Lung (tissue), 12 donors: ENCODE data around the gene CES3. TPM values are rescaled to one million over a fixed set of nuclear protein-coding genes. Genes with fewer than 3 reads are reported as not detected.

Experiments used
- ATAC-seq: fragments of 200-7000 bp; cut with Tn5 transposase; one replicate; pipeline ENCODE4 v1.9.1; 2020; ENCODE audit warnings: moderate number of reproducible peaks; ENCODE audit not compliant: insufficient read depth, low FRiP score
- DNase-seq, 3 donors: peaks; one replicate each; pipeline ENCODE4 v3.0.0-alpha.2; 2013 to 2017
- H3K27ac ChIP-seq, 2 donors: one replicate each; pipeline ENCODE4 v1.5.1; 2013; ENCODE audit warnings: mild to moderate bottlenecking in 2 of 2, moderate library complexity in 2 of 2, control low read depth in 1 of 2, inconsistent platforms in 1 of 2, low read depth in 1 of 2, low read length in 1 of 2
- H3K27me3 ChIP-seq, 3 donors: one replicate each; pipeline ENCODE4 v1.5.1; 2013; ENCODE audit warnings: low read length in 2 of 3; ENCODE audit not compliant: control insufficient read depth in 3 of 3, insufficient read depth in 3 of 3
- H3K36me3 ChIP-seq, 4 donors: one replicate each; pipeline ENCODE4 v1.5.1; 2013; ENCODE audit warnings: low read length in 4 of 4, mild to moderate bottlenecking in 1 of 4, moderate library complexity in 1 of 4; ENCODE audit not compliant: control insufficient read depth in 4 of 4, insufficient read depth in 4 of 4
- H3K4me1 ChIP-seq, 5 donors: one replicate each; pipeline ENCODE4 v1.5.1; 2013; ENCODE audit warnings: low read length in 5 of 5, mild to moderate bottlenecking in 2 of 5, moderate library complexity in 1 of 5; ENCODE audit not compliant: control insufficient read depth in 5 of 5, insufficient read depth in 5 of 5
- H3K4me3 ChIP-seq: one replicate; pipeline ENCODE4 v1.5.1; 2013; ENCODE audit warnings: mild to moderate bottlenecking, control low read depth, moderate library complexity
- H3K9ac ChIP-seq, 2 donors: one replicate each; pipeline ENCODE4 v1.5.1; 2013; ENCODE audit warnings: low read length in 2 of 2, control low read depth in 1 of 2; ENCODE audit not compliant: insufficient read depth in 1 of 2
- H3K9me3 ChIP-seq, 4 donors: one replicate each; pipeline ENCODE4 v1.5.1; 2013; ENCODE audit warnings: low read length in 3 of 4, mild to moderate bottlenecking in 1 of 4, moderate library complexity in 1 of 4; ENCODE audit not compliant: control insufficient read depth in 4 of 4, insufficient read depth in 3 of 4
- WGBS, 2 donors: extraction: QIAGEN DNeasy Blood & Tissue Kit; methylation state at CpG; one replicate each; pipeline ENCODE4 v1.1.7; 2013; 5-methylcytosine and 5-hydroxymethylcytosine counted together
- polyA plus RNA-seq, 2 donors: library from polyadenylated mRNA; stranded (reverse); fragments of 200-250 nt; gene quantifications; one replicate each; pipeline ENCODE4 v1.2.1, GENCODE V29; 2013
- total RNA-seq, 2 donors: library from RNA; depleted of rRNA in 1 of 2; stranded (reverse); fragments of >200 nt in 1 of 2; gene quantifications; one replicate each; pipeline ENCODE4 v1.2.1, GENCODE V29; 2014 to 2021
- TF ChIP-seq, protein P1 (sequence below): IDR thresholded peaks from 2 replicates; pipeline ENCODE4 v1.5.1; 2012; ENCODE audit warnings: mild to moderate bottlenecking; ENCODE audit errors: control extremely low read depth, extremely low read depth
- donor health status: control.
- donor health status: control.
- donor health status: Bipolar disorder and iron deficiency.
- donor health status: healthy.
- donor health status: DM: yes; HTN: yes; CAD: no.

CES3 gene
- total and polyA plus RNA-seq, 4 donors = 0.57 to 2.6 (median 0.91) TPM

DNA sequence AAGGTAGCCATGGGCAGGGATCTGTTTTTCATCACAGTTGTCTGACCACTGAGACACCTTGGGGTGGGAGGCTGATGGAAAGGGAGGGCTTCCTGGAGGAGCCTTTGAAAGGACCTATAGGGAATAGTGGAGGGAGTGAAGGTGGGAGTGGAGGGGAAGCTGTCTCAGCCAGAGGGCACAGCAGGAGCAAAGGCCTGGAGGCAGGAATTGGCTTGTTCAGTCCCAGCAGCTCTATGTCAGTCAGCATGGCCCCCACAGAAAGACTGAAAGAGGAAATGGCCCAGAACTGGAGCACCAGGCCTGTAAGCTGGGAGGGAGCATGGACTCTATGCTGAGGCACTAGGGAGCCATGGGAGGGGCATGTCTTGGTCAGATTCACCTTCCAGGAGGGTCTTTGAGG is 55.1 kb downstream of the CES3 start:
- TF ChIP-seq, protein P1, sequence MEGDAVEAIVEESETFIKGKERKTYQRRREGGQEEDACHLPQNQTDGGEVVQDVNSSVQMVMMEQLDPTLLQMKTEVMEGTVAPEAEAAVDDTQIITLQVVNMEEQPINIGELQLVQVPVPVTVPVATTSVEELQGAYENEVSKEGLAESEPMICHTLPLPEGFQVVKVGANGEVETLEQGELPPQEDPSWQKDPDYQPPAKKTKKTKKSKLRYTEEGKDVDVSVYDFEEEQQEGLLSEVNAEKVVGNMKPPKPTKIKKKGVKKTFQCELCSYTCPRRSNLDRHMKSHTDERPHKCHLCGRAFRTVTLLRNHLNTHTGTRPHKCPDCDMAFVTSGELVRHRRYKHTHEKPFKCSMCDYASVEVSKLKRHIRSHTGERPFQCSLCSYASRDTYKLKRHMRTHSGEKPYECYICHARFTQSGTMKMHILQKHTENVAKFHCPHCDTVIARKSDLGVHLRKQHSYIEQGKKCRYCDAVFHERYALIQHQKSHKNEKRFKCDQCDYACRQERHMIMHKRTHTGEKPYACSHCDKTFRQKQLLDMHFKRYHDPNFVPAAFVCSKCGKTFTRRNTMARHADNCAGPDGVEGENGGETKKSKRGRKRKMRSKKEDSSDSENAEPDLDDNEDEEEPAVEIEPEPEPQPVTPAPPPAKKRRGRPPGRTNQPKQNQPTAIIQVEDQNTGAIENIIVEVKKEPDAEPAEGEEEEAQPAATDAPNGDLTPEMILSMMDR = no peak
- H3K9ac ChIP-seq = no peak overlapping the region
- H3K4me3 ChIP-seq = no peak overlapping the region
- H3K27ac ChIP-seq = no peak overlapping the region
- peaks cover 0 to 18% (median 7%) of the 10 kb centered on the region in 5 donors for H3K4me1 ChIP-seq
- H3K36me3 ChIP-seq = no peaks in the 10 kb centered on the region
- H3K27me3 ChIP-seq = no peaks in the 10 kb centered on the region
- DNase-seq (no peak), ATAC-seq (no peak)
- no peaks in the 10 kb centered on the region for H3K9me3 ChIP-seq

DNA sequence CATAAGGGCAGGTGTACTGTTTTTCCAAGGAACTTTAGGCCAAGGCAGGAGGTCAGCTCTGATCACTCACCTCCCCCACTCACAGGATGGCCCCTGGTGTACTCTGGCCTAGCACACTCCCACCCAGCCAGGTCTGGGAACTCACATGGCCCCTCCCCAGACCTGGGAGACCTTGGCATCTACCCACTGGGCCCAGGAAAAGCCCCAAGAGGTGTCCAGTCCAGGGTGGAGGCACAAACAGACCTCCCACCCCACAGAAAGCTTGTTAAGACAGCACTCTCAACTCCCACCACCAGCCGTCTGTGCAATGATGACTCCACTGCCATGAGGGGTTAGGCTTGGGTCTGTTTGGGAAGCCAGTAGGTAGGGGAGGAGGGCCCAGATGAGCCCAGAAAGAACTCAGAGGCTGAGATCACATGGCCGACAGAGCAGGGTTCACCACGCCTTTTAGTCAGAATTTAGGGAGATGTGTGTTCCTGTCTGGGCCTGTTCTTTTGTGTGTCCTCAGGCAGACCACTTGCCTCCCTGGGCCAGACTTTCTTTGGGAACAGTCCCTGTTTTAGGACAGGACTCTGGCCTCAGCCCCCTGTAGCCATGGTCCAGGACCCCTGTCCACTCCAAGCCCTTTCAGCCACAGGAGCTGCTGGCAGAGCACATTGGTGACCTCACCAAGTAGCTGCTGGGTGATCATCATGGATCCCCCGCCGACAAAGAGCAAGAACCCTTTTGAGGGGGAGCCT is 55.8 kb downstream of the CES3 start:
- Histone ChIP-seq H3K9me3 (no peaks in the 10 kb centered on the region), H3K4me1 (peaks cover 0 to 18% (median 7%) of the 10 kb centered on the region in 5 donors), H3K27me3 (no peaks in the 10 kb centered on the region), H3K9ac (no peak overlapping the region), H3K27ac (no peak overlapping the region), H3K4me3 (no peak overlapping the region), H3K36me3 (no peaks in the 10 kb centered on the region)
- DNase-seq = no peak
- 90 to 91% methylated on average over 5 of the region's 5 CpGs for WGBS, 2 donors
- no peak for ATAC-seq
- TF ChIP-seq, protein P1 = no peak

- H3K9me3 ChIP-seq = no peaks in the 10 kb centered on the region
- ATAC-seq = no peak
- no peak for DNase-seq
- 90 to 96% methylated on average over 4 of the region's 4 CpGs for WGBS, 2 donors
- H3K27me3 ChIP-seq = no peaks in the 10 kb centered on the region
- H3K9ac ChIP-seq = no peak overlapping the region
- no peak overlapping the region for H3K27ac ChIP-seq
- H3K36me3 ChIP-seq = no peaks in the 10 kb centered on the region
- TF ChIP-seq, protein P1 = no peak
- H3K4me3 ChIP-seq = no peak overlapping the region
- peaks cover 0 to 18% (median 7%) of the 10 kb centered on the region in 5 donors for H3K4me1 ChIP-seq
Measured at GRCh38 chr16:67017421-67017750, 56.3 kb downstream of the CES3 start.
